Endometrial microvascular endothelial cells (primary cell): ENCODE measurements around the gene KCNJ2. TPM values are rescaled to one million over a fixed set of nuclear protein-coding genes. Genes with fewer than 3 reads are reported as not detected.

ENCODE experiments used
- in situ Hi-C: cut with HindIII; loops from 2 replicates; pipeline ENCODE4 v1.10.0; 2017; ENCODE audit warnings: low sequenced_read_pairs, low pct_unique_long_range_greater_than_20kb; ENCODE audit errors: inconsistent ontology term
- total RNA-seq: library from RNA; depleted of rRNA; stranded (reverse); fragments of >200 nt; gene quantifications from one replicate; pipeline ENCODE4 v1.2.3, GENCODE V29; 2015; ENCODE audit errors: inconsistent ontology term

Gene KCNJ2
- total RNA-seq, 1 donor from 2014 or later, result 5.1 TPM

GRCh38 chr17:70157151-70157550 is 12.2 kb upstream of the KCNJ2 start:
- in situ Hi-C loops, result no loop called here

- in situ Hi-C loops, result no loop called here
Measured at GRCh38 chr17:70158180-70158579, 11.2 kb upstream of the KCNJ2 start.

GRCh38 chr17:70158591-70158990 is 10.7 kb upstream of the KCNJ2 start:
- in situ Hi-C loops, result no loop called here

- in situ Hi-C loops, result loop anchor here (10.0 kb wide), 2 partner anchors 585 to 755 kb away; no protein-coding TSS in a partner anchor
Measured at GRCh38 chr17:70159980-70160379, 9.4 kb upstream of the KCNJ2 start.

- in situ Hi-C loops, result loop anchor here (10.0 kb wide), 2 partner anchors 587 to 757 kb away; no protein-coding TSS in a partner anchor
Measured at GRCh38 chr17:70161519-70161918, 7.8 kb upstream of the KCNJ2 start.

GRCh38 chr17:70165383-70165782 is 3.9 kb upstream of the KCNJ2 start:
- in situ Hi-C loops, result loop anchor here (10.0 kb wide), 2 partner anchors 591 to 761 kb away; no protein-coding TSS in a partner anchor

- in situ Hi-C loops, result loop anchor here (10.0 kb wide), 2 partner anchors 592 to 762 kb away; no protein-coding TSS in a partner anchor
Measured at GRCh38 chr17:70166615-70167014, 2.7 kb upstream of the KCNJ2 start.

- in situ Hi-C loops, result loop anchor here (10.0 kb wide), 2 partner anchors 594 to 764 kb away; no protein-coding TSS in a partner anchor
Measured at GRCh38 chr17:70168044-70168976, 1.0 kb upstream of the KCNJ2 start.

GRCh38 chr17:70169709-70170597 is 621 bp downstream of the KCNJ2 start:
- in situ Hi-C loops, result loop anchor here (10.0 kb wide), 2 partner anchors 595 to 765 kb away; no protein-coding TSS in a partner anchor

GRCh38 chr17:70171159-70171558 is 1.8 kb downstream of the KCNJ2 start:
- in situ Hi-C loops, result no loop called here

GRCh38 chr17:70172449-70172848 is 3.1 kb downstream of the KCNJ2 start:
- in situ Hi-C loops, result no loop called here

GRCh38 chr17:70172923-70173322 is 3.6 kb downstream of the KCNJ2 start:
- in situ Hi-C loops, result no loop called here

- in situ Hi-C loops, result no loop called here
Measured at GRCh38 chr17:70173681-70174080, 4.3 kb downstream of the KCNJ2 start.

GRCh38 chr17:70181376-70181775 is 12.0 kb downstream of the KCNJ2 start:
- in situ Hi-C loops, result no loop called here

- in situ Hi-C loops, result no loop called here
Measured at GRCh38 chr17:70181866-70182265, 12.5 kb downstream of the KCNJ2 start.

- in situ Hi-C loops, result no loop called here
Measured at GRCh38 chr17:70183508-70183907, 14.2 kb downstream of the KCNJ2 start.

- in situ Hi-C loops, result no loop called here
Measured at GRCh38 chr17:70184207-70184606, 14.9 kb downstream of the KCNJ2 start.

GRCh38 chr17:70184770-70185169 is 15.4 kb downstream of the KCNJ2 start:
- in situ Hi-C loops, result no loop called here

- in situ Hi-C loops, result no loop called here
Measured at GRCh38 chr17:70185285-70185684, 16.0 kb downstream of the KCNJ2 start.
